ENCODE data around the gene SECTM1.

SECTM1 gene

GRCh38 chr17:82355770-82356427, 22.3 kb upstream of the SECTM1 start:
- Histone ChIP-seq H2AFZ (ENCODE audit: low read depth, low read length) (no peak overlapping the region), H3K4me1 (ENCODE audit: control insufficient read depth, insufficient read depth, low read depth, low read length) (peaks cover 39% of the 10 kb centered on the region), H3K9ac (ENCODE audit: low read length) (no peak overlapping the region), H3K4me2 (ENCODE audit: low read length, poor library complexity, severe bottlenecking) (no peak overlapping the region), H4K8ac (ENCODE audit: low read length) (no peak overlapping the region), H3K36me3 (ENCODE audit: control insufficient read depth in 1 of 2, insufficient read depth in 2 of 2, low read depth in 1 of 2, low read length in 2 of 2) (no peaks in the 10 kb centered on the region), H2BK120ac (ENCODE audit: low read depth, low read length) (no peak overlapping the region), H3K23ac (ENCODE audit: low read length in 2 of 2) (no peak overlapping the region), H2BK15ac (ENCODE audit: low read depth, poor library complexity, severe bottlenecking) (no peak overlapping the region), H2BK12ac (ENCODE audit: low read length in 2 of 2) (no peak overlapping the region), H3K79me1 (replicated peaks; ENCODE audit: low read length, poor library complexity, severe bottlenecking) (no peaks in the 10 kb centered on the region), H2AK5ac (ENCODE audit: low read length, severe bottlenecking) (no peak overlapping the region), H3K27me3 (ENCODE audit: control insufficient read depth in 1 of 2, insufficient read depth in 1 of 2, low read length in 2 of 2) (peaks cover 11 to 55% of the 10 kb centered on the region in 2 experiments), H2BK5ac (ENCODE audit: low read depth, low read length, poor library complexity, severe bottlenecking) (no peak overlapping the region), H3K9me3 (ENCODE audit: control insufficient read depth, low read length) (no peaks in the 10 kb centered on the region), H3K4me3 (ENCODE audit: insufficient read depth in 1 of 2, low read depth in 1 of 2, low read length in 2 of 2) (no peak overlapping the region), H3K18ac (ENCODE audit: low read depth in 1 of 2, low read length in 2 of 2) (no peak overlapping the region), H3K4ac (ENCODE audit: low read depth in 1 of 2, low read length in 2 of 2) (no peak overlapping the region), H3K27ac (ENCODE audit: low read length, poor library complexity, severe bottlenecking) (no peak overlapping the region), H4K91ac (ENCODE audit: low read length) (no peak overlapping the region), H3K14ac (ENCODE audit: low read length in 2 of 2) (no peak overlapping the region)
- no peak for DNase-seq
- 90% methylated on average over 10 of the region's 11 CpGs for WGBS

DNA sequence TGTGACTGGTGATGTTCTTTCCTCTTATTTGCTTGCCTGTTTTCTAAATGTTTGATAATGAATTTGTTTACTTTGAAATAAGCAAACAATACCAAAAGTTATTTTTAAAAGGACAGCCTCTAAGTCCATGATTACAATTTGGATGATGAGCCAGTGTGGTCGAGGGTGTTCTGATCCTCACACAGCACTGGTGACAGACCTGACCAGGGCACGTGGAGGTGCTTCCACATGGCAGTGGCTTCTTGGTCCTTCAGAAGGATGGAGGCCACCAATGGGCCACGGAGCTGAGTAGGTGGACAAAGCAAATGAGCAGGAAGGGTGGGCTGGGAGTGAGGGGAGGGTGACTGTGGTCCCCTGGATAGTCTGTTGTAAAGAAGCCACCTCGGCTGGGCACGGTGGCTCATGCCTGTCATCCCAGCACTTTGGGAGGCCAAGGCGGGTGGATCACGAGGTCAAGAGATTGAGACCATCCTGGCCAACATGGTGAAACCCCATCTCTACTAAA, 21.3 kb upstream of the SECTM1 start:
- 82% methylated on average over 3 of the region's 7 CpGs for whole genome bisulfite sequencing

GRCh38 chr17:82353484-82353883, 19.9 kb upstream of the SECTM1 start:
- no peak overlapping the region for H2AFZ ChIP-seq (ENCODE audit: low read depth, low read length)
- H3K18ac ChIP-seq (ENCODE audit: low read depth in 1 of 2, low read length in 2 of 2): no peak overlapping the region
- H3K79me1 ChIP-seq (replicated peaks; ENCODE audit: low read length, poor library complexity, severe bottlenecking): no peaks in the 10 kb centered on the region
- H4K91ac ChIP-seq (ENCODE audit: low read length): no peak overlapping the region
- H3K23ac ChIP-seq (ENCODE audit: low read length in 2 of 2): no peak overlapping the region
- H4K8ac ChIP-seq (ENCODE audit: low read length): no peak overlapping the region
- no peaks in the 10 kb centered on the region for H3K36me3 ChIP-seq (ENCODE audit: control insufficient read depth in 1 of 2, insufficient read depth in 2 of 2, low read depth in 1 of 2, low read length in 2 of 2)
- no peaks in the 10 kb centered on the region for H3K9me3 ChIP-seq (ENCODE audit: control insufficient read depth, low read length)
- H3K4me1 ChIP-seq (ENCODE audit: control insufficient read depth, insufficient read depth, low read depth, low read length): peaks cover 39% of the 10 kb centered on the region
- no peak overlapping the region for H2BK12ac ChIP-seq (ENCODE audit: low read length in 2 of 2)
- H3K27ac ChIP-seq (ENCODE audit: low read length, poor library complexity, severe bottlenecking): no peak overlapping the region
- no peak overlapping the region for H3K4me2 ChIP-seq (ENCODE audit: low read length, poor library complexity, severe bottlenecking)
- no peak overlapping the region for H2BK5ac ChIP-seq (ENCODE audit: low read depth, low read length, poor library complexity, severe bottlenecking)
- H3K27me3 ChIP-seq (ENCODE audit: control insufficient read depth in 1 of 2, insufficient read depth in 1 of 2, low read length in 2 of 2): peaks cover 9 to 44% of the 10 kb centered on the region in 2 experiments
- DNase-seq: no peak
- H3K9ac ChIP-seq (ENCODE audit: low read length): no peak overlapping the region
- H2BK15ac ChIP-seq (ENCODE audit: low read depth, poor library complexity, severe bottlenecking): no peak overlapping the region
- 83% methylated on average over 8 of the region's 8 CpGs for WGBS
- H2AK5ac ChIP-seq (ENCODE audit: low read length, severe bottlenecking): no peak overlapping the region
- H3K4me3 ChIP-seq (ENCODE audit: insufficient read depth in 1 of 2, low read depth in 1 of 2, low read length in 2 of 2): no peak overlapping the region
- no peak overlapping the region for H3K14ac ChIP-seq (ENCODE audit: low read length in 2 of 2)
- H3K4ac ChIP-seq (ENCODE audit: low read depth in 1 of 2, low read length in 2 of 2): no peak overlapping the region
- no peak overlapping the region for H2BK120ac ChIP-seq (ENCODE audit: low read depth, low read length)

More for the DNA sequence above, 21.3 kb upstream of the SECTM1 start:
- H4K91ac ChIP-seq (ENCODE audit: low read length): no peak overlapping the region
- no peak overlapping the region for H3K27ac ChIP-seq (ENCODE audit: low read length, poor library complexity, severe bottlenecking)
- H3K9me3 ChIP-seq (ENCODE audit: control insufficient read depth, low read length): no peaks in the 10 kb centered on the region
- H2AK5ac ChIP-seq (ENCODE audit: low read length, severe bottlenecking): no peak overlapping the region
- no peak overlapping the region for H3K23ac ChIP-seq (ENCODE audit: low read length in 2 of 2)
- no peak overlapping the region for H2BK120ac ChIP-seq (ENCODE audit: low read depth, low read length)
- no peak overlapping the region for H2AFZ ChIP-seq (ENCODE audit: low read depth, low read length)
- no peak overlapping the region for H2BK12ac ChIP-seq (ENCODE audit: low read length in 2 of 2)
- H3K4me1 ChIP-seq (ENCODE audit: control insufficient read depth, insufficient read depth, low read depth, low read length): peaks cover 44% of the 10 kb centered on the region
- H3K27me3 ChIP-seq (ENCODE audit: control insufficient read depth in 1 of 2, insufficient read depth in 1 of 2, low read length in 2 of 2): peaks cover 6 to 55% of the 10 kb centered on the region in 2 experiments
- H3K18ac ChIP-seq (ENCODE audit: low read depth in 1 of 2, low read length in 2 of 2): no peak overlapping the region
- no peak overlapping the region for H3K9ac ChIP-seq (ENCODE audit: low read length)
- H3K4me3 ChIP-seq (ENCODE audit: insufficient read depth in 1 of 2, low read depth in 1 of 2, low read length in 2 of 2): no peak overlapping the region
- H3K79me1 ChIP-seq (replicated peaks; ENCODE audit: low read length, poor library complexity, severe bottlenecking): no peaks in the 10 kb centered on the region
- no peak overlapping the region for H4K8ac ChIP-seq (ENCODE audit: low read length)
- no peak overlapping the region for H3K4me2 ChIP-seq (ENCODE audit: low read length, poor library complexity, severe bottlenecking)
- H2BK5ac ChIP-seq (ENCODE audit: low read depth, low read length, poor library complexity, severe bottlenecking): no peak overlapping the region
- no peak overlapping the region for H3K14ac ChIP-seq (ENCODE audit: low read length in 2 of 2)
- no peak overlapping the region for H2BK15ac ChIP-seq (ENCODE audit: low read depth, poor library complexity, severe bottlenecking)
- H3K4ac ChIP-seq (ENCODE audit: low read depth in 1 of 2, low read length in 2 of 2): no peak overlapping the region
- no peaks in the 10 kb centered on the region for H3K36me3 ChIP-seq (ENCODE audit: control insufficient read depth in 1 of 2, insufficient read depth in 2 of 2, low read depth in 1 of 2, low read length in 2 of 2)
- no peak for DNase-seq

DNA sequence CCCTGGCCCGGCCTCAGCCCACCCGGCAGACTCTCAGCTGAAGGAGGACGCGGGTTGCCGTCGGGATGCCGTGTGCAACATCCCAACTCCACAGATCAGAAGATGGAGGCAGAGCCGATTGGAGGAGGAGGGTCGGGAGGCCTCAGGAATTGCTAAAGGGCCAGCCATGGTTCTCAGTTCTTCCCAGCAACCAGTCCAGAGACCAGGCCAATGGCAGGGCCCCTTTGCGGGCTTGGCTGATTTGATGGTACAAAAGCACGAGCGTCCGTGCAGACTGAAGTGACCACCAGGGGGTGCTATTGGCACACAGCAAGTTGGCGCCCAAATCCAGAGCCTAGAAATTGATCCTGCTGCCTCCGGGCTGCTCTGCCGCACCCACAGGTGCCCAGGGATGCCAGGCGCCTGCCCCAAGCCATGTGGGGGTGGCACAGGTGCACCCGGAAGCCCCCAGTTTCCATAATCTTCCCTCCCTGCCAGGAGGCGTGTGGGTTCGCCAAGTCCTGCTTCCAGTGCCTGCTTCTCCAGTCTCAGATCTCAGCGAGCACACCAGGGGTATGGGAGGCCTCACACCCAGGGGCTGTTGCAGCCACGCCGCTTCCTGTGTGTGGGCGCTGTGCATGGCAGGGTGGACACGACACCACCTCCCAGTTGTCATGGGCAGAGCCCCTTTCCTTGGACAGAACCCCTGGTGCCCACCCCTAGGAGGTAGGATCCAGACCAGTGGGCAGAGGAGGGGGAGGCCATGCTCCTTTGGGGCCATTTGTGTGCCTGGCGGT, 18.3 kb upstream of the SECTM1 start:
- Histone ChIP-seq H2AFZ (ENCODE audit: low read depth, low read length) (no peak overlapping the region), H3K4me1 (ENCODE audit: control insufficient read depth, insufficient read depth, low read depth, low read length) (peaks cover 33% of the 10 kb centered on the region), H3K36me3 (ENCODE audit: control insufficient read depth in 1 of 2, insufficient read depth in 2 of 2, low read depth in 1 of 2, low read length in 2 of 2) (no peaks in the 10 kb centered on the region), H2BK15ac (ENCODE audit: low read depth, poor library complexity, severe bottlenecking) (no peak overlapping the region), H3K4me2 (ENCODE audit: low read length, poor library complexity, severe bottlenecking) (no peak overlapping the region), H3K9ac (ENCODE audit: low read length) (no peak overlapping the region), H2AK5ac (ENCODE audit: low read length, severe bottlenecking) (no peak overlapping the region), H3K9me3 (ENCODE audit: control insufficient read depth, low read length) (no peaks in the 10 kb centered on the region), H3K4me3 (ENCODE audit: insufficient read depth in 1 of 2, low read depth in 1 of 2, low read length in 2 of 2) (no peak overlapping the region), H3K14ac (ENCODE audit: low read length in 2 of 2) (no peak overlapping the region), H2BK12ac (ENCODE audit: low read length in 2 of 2) (peak overlapping the region in 1 of 2 experiments; percentile 4), H3K79me1 (replicated peaks; ENCODE audit: low read length, poor library complexity, severe bottlenecking) (no peaks in the 10 kb centered on the region), H2BK120ac (ENCODE audit: low read depth, low read length) (no peak overlapping the region), H3K23ac (ENCODE audit: low read length in 2 of 2) (no peak overlapping the region), H3K4ac (ENCODE audit: low read depth in 1 of 2, low read length in 2 of 2) (no peak overlapping the region), H4K8ac (ENCODE audit: low read length) (no peak overlapping the region), H3K27ac (ENCODE audit: low read length, poor library complexity, severe bottlenecking) (no peak overlapping the region), H3K27me3 (ENCODE audit: control insufficient read depth in 1 of 2, insufficient read depth in 1 of 2, low read length in 2 of 2) (peaks cover 9 to 31% of the 10 kb centered on the region in 2 experiments), H2BK5ac (ENCODE audit: low read depth, low read length, poor library complexity, severe bottlenecking) (no peak overlapping the region), H4K91ac (ENCODE audit: low read length) (no peak overlapping the region), H3K18ac (ENCODE audit: low read depth in 1 of 2, low read length in 2 of 2) (peak overlapping the region in 1 of 2 experiments; percentile 13)
- peak; percentile 86 for DNase-seq
- WGBS: 41% methylated on average over 26 of the region's 26 CpGs
